K562 (cell line): ENCODE results near the gene FNDC11. TPM values are rescaled to one million over a fixed set of nuclear protein-coding genes. Genes with fewer than 3 reads are reported as not detected.
A peak's percentile ranks its signal among the peaks of the same experiment; 100 is the strongest.

ENCODE experiments used
- REST ChIP-seq, 2 experiments: fragments of 450-650 bp; formaldehyde crosslinking in 1 of 2; IDR thresholded peaks; 2 replicates each; pipeline versions ENCODE4 v1.4.0 to v1.6.1; 2014 to 2020; ENCODE audit warnings: mild to moderate bottlenecking in 2 of 2, borderline replicate concordance in 1 of 2, low read depth in 1 of 2
- TAL1 ChIP-seq: fragments of 450-650 bp; IDR thresholded peaks from 2 replicates; pipeline ENCODE4 v1.6.1; 2016; ENCODE audit warnings: mild to moderate bottlenecking
- ZNF318 ChIP-seq, 2 experiments: fragments of 450-650 bp; IDR thresholded peaks; 2 replicates each; pipeline ENCODE4 v1.6.1; 2016; ENCODE audit warnings: mild to moderate bottlenecking in 2 of 2, borderline replicate concordance in 1 of 2, low read depth in 1 of 2, moderate library complexity in 1 of 2
- ZNF639 ChIP-seq, 2 experiments: fragments of 200-800 bp in 1 of 2; sonication (Bioruptor generic) in 1 of 2; sonication (generic) in 1 of 2; formaldehyde crosslinking in 1 of 2; IDR thresholded peaks in 1 of 2; conservative IDR thresholded peaks in 1 of 2; 2 replicates each; pipeline versions ENCODE4 v1.5.0 to v1.6.1; 2016 to 2020; ENCODE audit warnings: missing compliant biosample characterization in 1 of 2, missing genetic modification characterization in 1 of 2, missing genetic modification reagents in 1 of 2
- polyA plus RNA-seq, 8 experiments: library from polyadenylated mRNA; depleted of rRNA in 4 of 8; stranded (reverse) in 5 of 8; unstranded in 3 of 8; fragments of >200 nt; fragmentation: Nextera tagmentation in 2 of 8; fragmentation: Illumina TruSeq in 1 of 8; extraction: Ambion mirVana in 2 of 8; extraction: Trizol in 1 of 8; gene quantifications; 2 replicates each; pipeline versions ENCODE4 v1.2.1 to v1.2.3, GENCODE V29; 2011 to 2014; ENCODE audit warnings: inconsistent platforms in 1 of 8, missing spikeins in 1 of 8
- total RNA-seq, 7 experiments: library from RNA; depleted of rRNA in 6 of 7; stranded (reverse); fragments of >200 nt in 6 of 7; fragmentation: Illumina TruSeq in 2 of 7; extraction: Trizol in 2 of 7; gene quantifications; 2 replicates each; pipeline versions ENCODE4 v1.2.1 to v1.2.3, GENCODE V29; 2011 to 2021; ENCODE audit warnings: low replicate concordance in 1 of 7

Gene FNDC11
- total and polyA plus RNA-seq, 9 of the 15 experiments (the other 6 are each of a cell fraction or from before 2014, with no cell fraction given): 0.08 to 2.3 (median 0.64) TPM; not detected in 2

GRCh38 chr20:63520934-63521601, 32.9 kb upstream of the FNDC11 start (continued):
- no peak for TF ChIP-seq TAL1
- no peak for TF ChIP-seq ZNF318 (IDR thresholded peaks at IDR 0.05; ENCODE audit: borderline replicate concordance in 1 of 2, low read depth in 1 of 2)
- TF ChIP-seq ZNF639 (CRISPR knock-in tag; conservative IDR thresholded peaks at IDR 0.05 in 1 of 2, IDR thresholded peaks at IDR 0.05 in 1 of 2): 0 out of 4 replicates have a peak, but pooled peaks of 1 of the 2 experiments have one; percentile 32
- peak; percentile 100 for TF ChIP-seq REST (IDR thresholded peaks at IDR 0.05; ENCODE audit: borderline replicate concordance)
- TF ChIP-seq REST (CRISPR knock-in tag; IDR thresholded peaks at IDR 0.05; ENCODE audit: low read depth): peak; percentile 52; the same call in 1 of the 2 replicates
